ENCODE results near the gene HLA-F. TPM values are rescaled to one million over a fixed set of nuclear protein-coding genes. Genes with fewer than 3 reads are reported as not detected.

The HLA-F gene
- total RNA-seq, 1 donor from 2014 or later, result 12.5 TPM

DNA sequence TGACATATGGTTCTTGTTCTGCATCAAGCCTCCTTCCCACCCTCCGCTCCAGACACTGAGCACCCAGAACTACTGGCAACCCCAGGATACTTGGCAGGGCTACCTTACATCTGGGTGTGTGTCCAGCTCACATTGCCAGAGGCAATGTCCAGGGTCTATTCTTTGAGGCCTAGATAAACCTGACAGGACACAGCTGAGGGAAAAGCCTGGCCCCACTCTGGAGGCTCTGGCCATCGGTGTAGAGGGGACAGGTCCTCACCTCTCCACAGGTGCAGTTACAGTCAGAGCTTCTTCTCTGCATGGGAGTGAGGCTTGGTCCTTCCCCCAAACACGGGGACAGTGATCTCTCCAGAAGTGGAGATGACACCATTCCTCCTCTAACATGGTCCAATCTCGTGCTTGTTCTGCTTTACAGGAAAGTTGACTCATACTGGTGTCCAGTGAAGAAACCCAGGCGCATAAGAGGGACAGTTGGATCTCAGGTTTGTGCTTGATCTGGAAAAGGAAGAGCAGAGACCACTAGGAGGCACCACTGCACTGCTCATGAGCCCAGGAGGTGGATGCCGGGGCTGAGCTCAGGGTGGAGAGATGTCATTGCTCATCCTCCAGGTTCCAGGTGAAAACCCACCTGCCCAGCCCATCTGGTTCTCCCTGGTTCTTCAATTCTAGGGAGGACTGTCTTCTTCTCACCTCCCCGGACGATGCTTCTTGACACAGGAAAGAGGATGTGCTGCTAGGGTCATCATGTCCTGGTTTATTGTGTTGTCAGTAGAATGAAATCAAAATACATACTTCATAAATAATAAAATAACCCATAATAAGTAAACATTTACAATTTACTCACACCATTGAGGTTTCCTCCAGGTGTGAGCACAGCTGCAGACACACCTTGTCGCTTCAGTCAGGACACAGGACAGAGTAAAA is 14.7 kb downstream of the HLA-F start:
- Mint-ChIP-seq H3K27me3 (ENCODE audit: unreplicated experiment) (peaks cover 18% of the 10 kb centered on the region), H3K27ac (ENCODE audit: unreplicated experiment) (no peak overlapping the region), H3K9me3 (ENCODE audit: unreplicated experiment) (no peaks in the 10 kb centered on the region), H3K36me3 (ENCODE audit: unreplicated experiment) (peaks cover 2% of the 10 kb centered on the region), H3K4me3 (ENCODE audit: unreplicated experiment) (no peak overlapping the region), H3K4me1 (ENCODE audit: unreplicated experiment) (peaks cover 2% of the 10 kb centered on the region)
- peak; percentile 78 for DNase-seq (ENCODE audit: extremely low spot score, unreplicated experiment)
- peak; percentile 73 for TF ChIP-seq CTCF (IDR thresholded peaks at IDR 0.05)

GRCh38 chr6:29739136-29739881 is 16.1 kb downstream of the HLA-F start:
- H3K27me3 Mint-ChIP-seq (ENCODE audit: unreplicated experiment), result peaks cover 14% of the 10 kb centered on the region
- H3K27ac Mint-ChIP-seq (ENCODE audit: unreplicated experiment), result no peak overlapping the region
- no peak for DNase-seq (ENCODE audit: extremely low spot score, unreplicated experiment)
- peaks cover 2% of the 10 kb centered on the region for H3K36me3 Mint-ChIP-seq (ENCODE audit: unreplicated experiment)
- H3K9me3 Mint-ChIP-seq (ENCODE audit: unreplicated experiment), result no peaks in the 10 kb centered on the region
- H3K4me1 Mint-ChIP-seq (ENCODE audit: unreplicated experiment), result peaks cover 2% of the 10 kb centered on the region
- H3K4me3 Mint-ChIP-seq (ENCODE audit: unreplicated experiment), result no peak overlapping the region
- TF ChIP-seq CTCF (IDR thresholded peaks at IDR 0.05), result no peak

GRCh38 chr6:29739882-29740261 is 16.6 kb downstream of the HLA-F start:
- DNase-seq (ENCODE audit: extremely low spot score, unreplicated experiment), result no peak
- H3K36me3 Mint-ChIP-seq (ENCODE audit: unreplicated experiment), result no peaks in the 10 kb centered on the region
- peaks cover 9% of the 10 kb centered on the region for H3K27me3 Mint-ChIP-seq (ENCODE audit: unreplicated experiment)
- H3K27ac Mint-ChIP-seq (ENCODE audit: unreplicated experiment), result no peak overlapping the region
- H3K4me1 Mint-ChIP-seq (ENCODE audit: unreplicated experiment), result peaks cover 2% of the 10 kb centered on the region
- no peak overlapping the region for H3K4me3 Mint-ChIP-seq (ENCODE audit: unreplicated experiment)
- TF ChIP-seq CTCF (IDR thresholded peaks at IDR 0.05), result no peak
- H3K9me3 Mint-ChIP-seq (ENCODE audit: unreplicated experiment), result no peaks in the 10 kb centered on the region

DNA sequence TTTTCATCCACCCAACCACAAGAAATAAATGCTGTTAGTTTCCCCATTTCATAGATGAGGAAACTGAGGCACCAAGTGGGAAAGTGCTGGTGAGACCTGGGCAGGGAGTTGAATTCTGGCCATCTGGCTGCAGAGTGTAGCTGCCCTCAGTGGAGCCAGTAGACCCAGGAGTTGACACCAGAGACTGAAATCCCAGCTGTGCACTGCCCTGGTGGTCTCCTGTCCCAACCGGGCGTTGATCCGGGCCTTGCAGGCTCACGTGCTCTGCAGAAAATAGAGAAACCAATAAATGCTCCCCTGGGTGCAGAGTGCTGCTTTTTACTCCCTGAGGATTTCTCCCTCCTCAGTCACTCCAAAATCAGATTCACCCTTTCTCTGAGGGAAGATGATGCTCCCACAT is 18.4 kb downstream of the HLA-F start:
- Mint-ChIP-seq H3K27me3 (ENCODE audit: unreplicated experiment) (peaks cover 9% of the 10 kb centered on the region), H3K36me3 (ENCODE audit: unreplicated experiment) (peaks cover 2% of the 10 kb centered on the region), H3K4me3 (ENCODE audit: unreplicated experiment) (no peak overlapping the region), H3K9me3 (ENCODE audit: unreplicated experiment) (no peaks in the 10 kb centered on the region), H3K4me1 (ENCODE audit: unreplicated experiment) (peaks cover 2% of the 10 kb centered on the region), H3K27ac (ENCODE audit: unreplicated experiment) (no peak overlapping the region)
- no peak for DNase-seq (ENCODE audit: extremely low spot score, unreplicated experiment)
- TF ChIP-seq CTCF (IDR thresholded peaks at IDR 0.05), result no peak

- Mint-ChIP-seq H3K27ac (ENCODE audit: unreplicated experiment) (no peak overlapping the region), H3K27me3 (ENCODE audit: unreplicated experiment) (peaks cover 14% of the 10 kb centered on the region)
Measured at GRCh38 chr6:29742127-29742526, 18.9 kb downstream of the HLA-F start.

More at GRCh38 chr6:29742127-29742526, 18.9 kb downstream of the HLA-F start:
- no peak for DNase-seq (ENCODE audit: extremely low spot score, unreplicated experiment)
- TF ChIP-seq CTCF (IDR thresholded peaks at IDR 0.05), result no peak
- H3K4me1 Mint-ChIP-seq (ENCODE audit: unreplicated experiment), result peaks cover 2% of the 10 kb centered on the region
- peaks cover 2% of the 10 kb centered on the region for H3K36me3 Mint-ChIP-seq (ENCODE audit: unreplicated experiment)
- no peaks in the 10 kb centered on the region for H3K9me3 Mint-ChIP-seq (ENCODE audit: unreplicated experiment)
- no peak overlapping the region for H3K4me3 Mint-ChIP-seq (ENCODE audit: unreplicated experiment)
